Measurements from ENCODE around the gene TFCP2L1.

TFCP2L1 gene

DNA sequence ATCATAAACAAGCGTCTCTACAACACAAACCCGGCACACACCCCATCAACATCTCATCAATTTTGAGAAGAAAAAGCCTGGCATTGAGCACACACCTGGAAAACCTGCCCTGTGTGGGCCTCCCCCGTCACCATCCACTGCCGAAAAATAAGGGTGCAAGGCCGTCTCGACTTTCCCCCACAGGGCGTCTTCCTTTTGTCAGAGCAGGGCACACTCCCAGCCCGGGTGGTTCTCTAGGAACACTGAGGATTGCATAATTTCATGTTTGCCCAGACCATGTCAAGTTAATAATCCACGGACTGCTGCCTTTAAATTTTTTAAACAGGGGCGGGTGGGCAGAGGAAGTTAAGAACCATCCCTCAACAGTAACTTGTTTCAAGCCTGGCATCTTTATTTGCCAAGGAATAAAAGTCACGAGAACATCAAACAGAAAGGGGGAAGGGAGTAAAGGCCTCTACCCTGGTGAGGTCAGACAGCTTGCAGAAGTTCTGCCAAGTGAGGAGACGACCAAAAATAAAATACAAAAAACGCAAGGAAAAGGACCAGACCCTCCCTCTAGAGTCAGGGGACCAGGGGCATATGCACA is 2.1 kb downstream of the TFCP2L1 start:
- TF ChIP-seq, protein P1, sequence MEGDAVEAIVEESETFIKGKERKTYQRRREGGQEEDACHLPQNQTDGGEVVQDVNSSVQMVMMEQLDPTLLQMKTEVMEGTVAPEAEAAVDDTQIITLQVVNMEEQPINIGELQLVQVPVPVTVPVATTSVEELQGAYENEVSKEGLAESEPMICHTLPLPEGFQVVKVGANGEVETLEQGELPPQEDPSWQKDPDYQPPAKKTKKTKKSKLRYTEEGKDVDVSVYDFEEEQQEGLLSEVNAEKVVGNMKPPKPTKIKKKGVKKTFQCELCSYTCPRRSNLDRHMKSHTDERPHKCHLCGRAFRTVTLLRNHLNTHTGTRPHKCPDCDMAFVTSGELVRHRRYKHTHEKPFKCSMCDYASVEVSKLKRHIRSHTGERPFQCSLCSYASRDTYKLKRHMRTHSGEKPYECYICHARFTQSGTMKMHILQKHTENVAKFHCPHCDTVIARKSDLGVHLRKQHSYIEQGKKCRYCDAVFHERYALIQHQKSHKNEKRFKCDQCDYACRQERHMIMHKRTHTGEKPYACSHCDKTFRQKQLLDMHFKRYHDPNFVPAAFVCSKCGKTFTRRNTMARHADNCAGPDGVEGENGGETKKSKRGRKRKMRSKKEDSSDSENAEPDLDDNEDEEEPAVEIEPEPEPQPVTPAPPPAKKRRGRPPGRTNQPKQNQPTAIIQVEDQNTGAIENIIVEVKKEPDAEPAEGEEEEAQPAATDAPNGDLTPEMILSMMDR (IDR thresholded peaks at IDR 0.05; ENCODE audit: extremely low read depth, insufficient read depth, missing control alignments): no peak
- no peak for DNase-seq (ENCODE audit: low spot score)
- in situ Hi-C loops (cut with MboI; ENCODE audit: low pct_unique_long_range_greater_than_20kb, low sequenced_read_pairs, unreplicated experiment): no loop called here

DNA sequence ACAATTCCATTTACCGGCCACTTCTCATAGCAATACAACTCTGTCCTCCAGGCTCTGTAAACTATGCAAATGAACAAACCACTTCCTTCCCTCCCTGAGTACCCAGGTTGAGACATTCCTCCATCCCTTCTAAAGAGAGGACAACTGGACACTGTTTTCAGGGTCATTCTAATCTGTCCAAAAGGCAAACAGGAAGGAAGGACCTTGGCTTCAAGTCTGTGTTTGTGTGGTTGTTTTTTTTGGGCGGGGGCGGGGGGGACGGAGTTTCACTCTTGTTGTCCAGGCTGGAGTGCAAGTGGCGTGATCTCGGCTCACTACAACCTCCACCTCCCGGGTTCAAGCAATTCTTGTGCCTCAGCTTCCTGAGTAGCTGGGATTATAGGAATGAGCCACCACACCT is 3.3 kb downstream of the TFCP2L1 start:
- no peak for DNase-seq (ENCODE audit: low spot score)
- TF ChIP-seq, protein P1 (IDR thresholded peaks at IDR 0.05; ENCODE audit: extremely low read depth, insufficient read depth, missing control alignments): no peak
- in situ Hi-C loops (cut with MboI; ENCODE audit: low pct_unique_long_range_greater_than_20kb, low sequenced_read_pairs, unreplicated experiment): no loop called here

DNA sequence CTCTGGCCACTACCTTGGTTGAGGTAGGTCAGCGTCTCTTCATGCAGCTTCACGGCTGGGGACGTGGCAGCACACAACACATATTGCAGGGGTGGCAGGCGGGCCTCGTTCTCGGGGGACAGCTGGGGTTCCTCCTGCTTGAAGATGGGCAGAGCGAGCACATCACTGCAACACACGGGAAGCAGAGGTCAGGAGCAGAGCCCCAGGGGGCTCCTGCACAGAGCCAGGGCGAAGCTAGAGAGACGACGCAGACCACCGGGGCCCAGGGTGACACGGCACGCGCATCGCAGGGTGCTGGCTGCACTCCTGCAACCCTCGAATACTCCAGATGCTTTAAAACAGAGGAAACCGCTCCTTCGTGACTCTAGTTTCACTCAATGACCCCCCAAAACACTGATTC is 3.9 kb downstream of the TFCP2L1 start:
- TF ChIP-seq, protein P1 (IDR thresholded peaks at IDR 0.05; ENCODE audit: extremely low read depth, insufficient read depth, missing control alignments): no peak
- in situ Hi-C loops (cut with MboI; ENCODE audit: low pct_unique_long_range_greater_than_20kb, low sequenced_read_pairs, unreplicated experiment): no loop called here
- DNase-seq (ENCODE audit: low spot score): no peak

DNA sequence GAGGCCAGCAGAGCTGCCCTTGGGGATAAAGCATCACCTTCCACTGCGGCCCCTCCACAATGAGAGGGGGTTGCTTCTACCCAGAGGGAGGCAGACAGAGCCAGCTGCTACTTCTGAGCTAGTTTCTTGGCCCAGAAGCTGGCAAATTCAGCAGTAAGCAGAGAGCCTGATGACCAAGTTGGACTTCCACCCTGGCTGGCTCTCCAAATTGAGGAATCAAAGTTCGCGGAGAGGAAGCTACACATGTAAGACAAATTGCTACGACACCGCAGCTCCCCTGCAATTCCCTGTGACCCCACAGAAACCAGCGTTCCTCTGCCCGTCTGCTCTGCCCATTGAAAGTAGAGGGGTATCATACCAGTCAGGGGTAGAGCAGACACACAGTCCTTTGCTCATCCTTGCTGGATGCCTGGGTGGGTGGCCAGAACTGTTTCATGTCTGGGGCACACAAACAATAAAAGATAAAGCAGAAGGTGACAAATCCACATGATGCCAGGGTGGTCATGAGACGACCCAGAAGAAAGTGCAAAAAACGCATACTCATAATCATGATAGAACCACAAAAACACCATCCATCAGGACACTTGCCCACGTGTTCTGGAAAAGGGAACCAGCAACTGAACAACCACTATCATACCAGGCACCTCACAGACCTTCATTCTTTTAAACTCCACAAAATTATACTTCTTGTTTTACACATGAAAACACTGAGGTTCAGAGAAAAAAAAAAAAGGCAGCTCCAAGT is 5.4 kb downstream of the TFCP2L1 start:
- TF ChIP-seq, protein P1 (IDR thresholded peaks at IDR 0.05; ENCODE audit: extremely low read depth, insufficient read depth, missing control alignments): no peak
- in situ Hi-C loops (cut with MboI; ENCODE audit: low pct_unique_long_range_greater_than_20kb, low sequenced_read_pairs, unreplicated experiment): no loop called here
- DNase-seq (ENCODE audit: low spot score): no peak

DNA sequence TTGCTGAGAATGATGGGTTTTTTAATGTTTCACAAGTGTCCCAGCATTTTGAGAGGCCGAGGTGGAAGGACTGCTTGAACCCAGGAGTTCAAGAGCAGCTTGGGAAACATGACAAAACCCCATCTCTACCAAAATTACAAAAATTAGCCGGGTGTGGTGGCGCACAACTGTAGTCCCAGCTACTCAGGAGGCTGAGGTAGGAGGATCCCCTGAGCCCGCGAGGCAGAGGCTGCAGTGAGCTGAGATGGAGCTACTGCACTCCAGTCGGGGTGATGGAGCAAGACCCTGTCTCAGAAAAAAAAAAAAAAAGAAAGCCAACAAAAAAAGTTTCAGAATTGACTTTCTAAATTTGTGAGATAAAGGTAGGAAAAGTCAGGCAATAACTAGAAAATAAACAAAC is 8.7 kb downstream of the TFCP2L1 start:
- in situ Hi-C loops (cut with MboI; ENCODE audit: low pct_unique_long_range_greater_than_20kb, low sequenced_read_pairs, unreplicated experiment): no loop called here
- TF ChIP-seq, protein P1 (IDR thresholded peaks at IDR 0.05; ENCODE audit: extremely low read depth, insufficient read depth, missing control alignments): no peak
- no peak for DNase-seq (ENCODE audit: low spot score)

DNA sequence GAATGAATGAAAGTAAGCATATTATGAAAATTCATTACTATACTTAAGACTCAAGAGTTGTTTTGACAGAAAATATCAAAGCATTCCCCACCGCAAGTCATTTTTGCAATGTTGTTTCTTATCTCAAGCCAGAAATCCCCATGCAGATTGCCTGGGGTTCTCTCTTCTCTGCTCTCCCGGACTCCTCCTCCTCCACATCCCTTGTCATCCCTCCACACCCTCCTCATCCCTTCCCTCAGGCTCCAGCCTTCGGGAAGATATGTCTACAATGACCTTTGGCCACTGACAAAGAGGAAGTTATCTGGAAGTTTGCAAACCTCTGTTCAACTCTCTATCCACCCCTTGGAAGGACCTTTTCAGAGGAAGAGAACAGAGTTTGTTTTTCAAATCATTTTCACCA is 11.9 kb downstream of the TFCP2L1 start:
- DNase-seq (ENCODE audit: low spot score): no peak
- TF ChIP-seq, protein P1 (IDR thresholded peaks at IDR 0.05; ENCODE audit: extremely low read depth, insufficient read depth, missing control alignments): no peak
- in situ Hi-C loops (cut with MboI; ENCODE audit: low pct_unique_long_range_greater_than_20kb, low sequenced_read_pairs, unreplicated experiment): no loop called here
